ENCODE results near the gene KCNMA1. TPM values are rescaled to one million over a fixed set of nuclear protein-coding genes. Genes with fewer than 3 reads are reported as not detected.

KCNMA1 gene
- total RNA-seq, 4 donors from 2014 or later, result 66.8 to 96.5 (median 78.9) TPM

- H3K36me3 ChIP-seq, result no peaks in the 10 kb centered on the region
- intact Hi-C loops (cut with DNase I; ENCODE audit: low total_unique reads), result no loop called here
- no peak for ATAC-seq
- H3K4me3 ChIP-seq, result no peak overlapping the region
- no peak for TF ChIP-seq CTCF (IDR thresholded peaks at IDR 0.05 in 4 of 5, conservative IDR thresholded peaks at IDR 0.05 in 1 of 5)
- no peak for TF ChIP-seq POLR2A (IDR thresholded peaks at IDR 0.05)
- in situ Hi-C loops (cut with MboI; ENCODE audit: low sequenced_read_pairs in 4 of 4), result no loop called here
- H3K9me3 ChIP-seq, result no peaks in the 10 kb centered on the region
- no peak for DNase-seq
- no peaks in the 10 kb centered on the region for H3K4me1 ChIP-seq
- no peaks in the 10 kb centered on the region for H3K27me3 ChIP-seq
- H3K27ac ChIP-seq, result no peak overlapping the region
These were observed 754.0 kb downstream of the KCNMA1 start for GRCh38 chr10:76883596-76883995.

- in situ Hi-C loops (cut with MboI; ENCODE audit: low sequenced_read_pairs in 4 of 4), result no loop called here
- DNase-seq (no peak), ATAC-seq (no peak)
- Histone ChIP-seq H3K4me1 (no peaks in the 10 kb centered on the region), H3K4me3 (no peak overlapping the region), H3K27ac (no peak overlapping the region), H3K9me3 (no peaks in the 10 kb centered on the region), H3K27me3 (no peaks in the 10 kb centered on the region), H3K36me3 (no peaks in the 10 kb centered on the region)
- TF ChIP-seq CTCF (IDR thresholded peaks at IDR 0.05 in 4 of 5, conservative IDR thresholded peaks at IDR 0.05 in 1 of 5) (no peak), POLR2A (IDR thresholded peaks at IDR 0.05) (no peak)
- intact Hi-C loops (cut with DNase I; ENCODE audit: low total_unique reads), result no loop called here
These were observed 754.8 kb downstream of the KCNMA1 start for GRCh38 chr10:76882796-76883195.

GRCh38 chr10:76882245-76882644 lies 755.4 kb downstream of the KCNMA1 start:
- Histone ChIP-seq H3K4me1 (no peaks in the 10 kb centered on the region), H3K27ac (no peak overlapping the region), H3K9me3 (no peaks in the 10 kb centered on the region), H3K36me3 (no peaks in the 10 kb centered on the region), H3K27me3 (no peaks in the 10 kb centered on the region), H3K4me3 (no peak overlapping the region)
- intact Hi-C loops (cut with DNase I; ENCODE audit: low total_unique reads), result no loop called here
- DNase-seq (no peak), ATAC-seq (no peak)
- TF ChIP-seq CTCF (IDR thresholded peaks at IDR 0.05 in 4 of 5, conservative IDR thresholded peaks at IDR 0.05 in 1 of 5) (no peak), POLR2A (IDR thresholded peaks at IDR 0.05) (no peak)
- in situ Hi-C loops (cut with MboI; ENCODE audit: low sequenced_read_pairs in 4 of 4), result no loop called here

- no peak for ATAC-seq
- in situ Hi-C loops (cut with MboI; ENCODE audit: low sequenced_read_pairs in 4 of 4) (no loop called here), intact Hi-C loops (cut with DNase I; ENCODE audit: low total_unique reads) (no loop called here)
- Histone ChIP-seq H3K27ac (no peak overlapping the region), H3K36me3 (no peaks in the 10 kb centered on the region), H3K9me3 (no peaks in the 10 kb centered on the region), H3K4me1 (no peaks in the 10 kb centered on the region), H3K27me3 (no peaks in the 10 kb centered on the region), H3K4me3 (no peak overlapping the region)
- TF ChIP-seq CTCF (IDR thresholded peaks at IDR 0.05 in 4 of 5, conservative IDR thresholded peaks at IDR 0.05 in 1 of 5) (no peak), POLR2A (IDR thresholded peaks at IDR 0.05) (no peak)
- DNase-seq, result no peak
These were observed 756.0 kb downstream of the KCNMA1 start for GRCh38 chr10:76881477-76882220.

GRCh38 chr10:76880931-76881330 lies 756.7 kb downstream of the KCNMA1 start:
- ATAC-seq (no peak), DNase-seq (no peak)
- intact Hi-C loops (cut with DNase I; ENCODE audit: low total_unique reads), result no loop called here
- TF ChIP-seq CTCF (IDR thresholded peaks at IDR 0.05 in 4 of 5, conservative IDR thresholded peaks at IDR 0.05 in 1 of 5) (no peak), POLR2A (IDR thresholded peaks at IDR 0.05) (no peak)
- H3K27ac ChIP-seq, result no peak overlapping the region
- no peaks in the 10 kb centered on the region for H3K4me1 ChIP-seq
- no peaks in the 10 kb centered on the region for H3K27me3 ChIP-seq
- H3K9me3 ChIP-seq, result no peaks in the 10 kb centered on the region
- no peaks in the 10 kb centered on the region for H3K36me3 ChIP-seq
- no peak overlapping the region for H3K4me3 ChIP-seq
- in situ Hi-C loops (cut with MboI; ENCODE audit: low sequenced_read_pairs in 4 of 4), result no loop called here
